PC-9 (cell line): ENCODE data around the gene CAMTA1.

Experiments used
- CTCF ChIP-seq: fragments of 200-600 bp; sonication (generic); conservative IDR thresholded peaks from 2 replicates; pipeline ENCODE4 v1.6.1; 2017; ENCODE audit warnings: mixed run types, antibody characterized with exemption, mild to moderate bottlenecking, moderate library complexity
- EZH2 ChIP-seq: fragments of 200-600 bp; sonication (generic); IDR thresholded peaks from 2 replicates; pipeline ENCODE4 v1.8.0; 2017; ENCODE audit warnings: antibody characterized with exemption, low read depth

GRCh38 chr1:6937048-6937447 lies 151.8 kb downstream of the CAMTA1 start:
- TF ChIP-seq CTCF (no peak), EZH2 (no peak)
